ENCODE results near the gene HSPA4.
"Not testable (repeated sequence)": the region's sequence is repeated elsewhere in the genome, so short reads cannot be mapped to it uniquely, and the experiment has no call there.

The HSPA4 gene
- 135 to 292 (median 151) reads per million in 4 experiments for total RNA-seq

- peak; percentile 97 for DNase-seq
Observed at GRCh38 chr5:133051542-133052316, at the start of gene HSPA4. Gene HSPA4, plus strand, starts transcription at chr5:133052013. Its CDS starts 238 bp downstream, at chr5:133052251.

- DNase-seq = no peak
Observed at GRCh38 chr5:133006653-133007052, 45.2 kb upstream of the HSPA4 start.

GRCh38 chr5:133008455-133008854, 43.4 kb upstream of the HSPA4 start:
- DNase-seq = not testable (repeated sequence)

GRCh38 chr5:133015466-133015865, 36.3 kb upstream of the HSPA4 start:
- no peak for DNase-seq

GRCh38 chr5:133017964-133018363, 33.8 kb upstream of the HSPA4 start:
- no peak for DNase-seq

GRCh38 chr5:133019471-133019870, 32.3 kb upstream of the HSPA4 start:
- DNase-seq = not testable (repeated sequence)

GRCh38 chr5:133025804-133026663, 25.8 kb upstream of the HSPA4 start, which contains the start of gene ZCCHC10:
Gene ZCCHC10, minus strand, starts transcription at chr5:133026549. Its CDS starts 12 bp downstream, at chr5:133026537.
- peak; percentile 84 for DNase-seq

- no peak for DNase-seq
Observed at GRCh38 chr5:133026664-133027153, 25.1 kb upstream of the HSPA4 start.

GRCh38 chr5:133029416-133029815, 22.4 kb upstream of the HSPA4 start:
- DNase-seq = no peak

GRCh38 chr5:133030343-133031005, 21.3 kb upstream of the HSPA4 start:
- DNase-seq = no peak

- DNase-seq = no peak
Observed at GRCh38 chr5:133032852-133033742, 18.7 kb upstream of the HSPA4 start.

- DNase-seq = no peak
Observed at GRCh38 chr5:133034064-133034463, 17.7 kb upstream of the HSPA4 start.

- no peak for DNase-seq
Observed at GRCh38 chr5:133035224-133035623, 16.6 kb upstream of the HSPA4 start.

GRCh38 chr5:133036677-133037076, 15.1 kb upstream of the HSPA4 start:
- DNase-seq = not testable (repeated sequence)

- no peak for DNase-seq
Observed at GRCh38 chr5:133041157-133041784, 10.5 kb upstream of the HSPA4 start.

GRCh38 chr5:133041910-133042309, 9.9 kb upstream of the HSPA4 start:
- DNase-seq = no peak

- not testable (repeated sequence) for DNase-seq
Observed at GRCh38 chr5:133046560-133046959, 5.3 kb upstream of the HSPA4 start.

GRCh38 chr5:133047404-133047803, 4.4 kb upstream of the HSPA4 start:
- no peak for DNase-seq

- no peak for DNase-seq
Observed at GRCh38 chr5:133048993-133049725, 2.7 kb upstream of the HSPA4 start.

- no peak for DNase-seq
Observed at GRCh38 chr5:133049726-133050048, 2.1 kb upstream of the HSPA4 start.

GRCh38 chr5:133050521-133050920, 1.3 kb upstream of the HSPA4 start:
- DNase-seq = no peak

Data from effector CD8-positive, alpha-beta T cell (primary cell).